HCT116 (cell line): ENCODE data around the gene NOP53. TPM values are rescaled to one million over a fixed set of nuclear protein-coding genes. Genes with fewer than 3 reads are reported as not detected.

Experiments
- ATAC-seq: fragments of 200-7000 bp; cut with Tn5 transposase; 2 replicates; pipeline ENCODE4 v1.9.1; 2020; ENCODE audit warnings: mild to moderate bottlenecking, moderate library complexity
- BruUV-seq: library from RNA; stranded (reverse); fragments of 400-500 nt; replicated peaks from 2 replicates; lab custom pipeline; 2021; lab: Mats Ljungman, UMichigan
- CTCF ChIA-PET: fragments of 300-600 bp; sonication (Branson Sonifier 250); formaldehyde crosslinking; loops from one replicate; lab custom pipeline; 2021; ENCODE audit warnings: antibody characterized with exemption; lab: Charles Lee
- POLR2A ChIA-PET: fragments of 300-600, 350-600 bp; sonication (Branson Sonifier 250); formaldehyde crosslinking; loops from one replicate; lab custom pipeline; 2021; ENCODE audit warnings: antibody characterized with exemption; lab: Charles Lee
- RAD21 ChIA-PET, 2 experiments: fragments of 300-600 bp; sonication (Branson Sonifier 250); formaldehyde crosslinking; loops; one replicate each; lab custom pipeline; 2023; ENCODE audit warnings: low total read pairs in 2 of 2; ENCODE audit not compliant: uncharacterized antibody in 2 of 2, unreplicated experiment in 2 of 2, low non-redundant PET in 1 of 2; lab: Charles Lee
- DNase-seq: peaks from one replicate; pipeline ENCODE4 v3.0.0-alpha.2; 2010; ENCODE audit warnings: low read depth, low spot score
- H2AFZ ChIP-seq: fragments of 200-600 bp; shearing (Covaris generic), sonication (generic); 2 replicates; pipeline ENCODE4 v1.6.1; 2017; ENCODE audit warnings: low read depth, mixed run types, mixed read lengths, antibody characterized with exemption, low read length; ENCODE audit not compliant: poor library complexity, severe bottlenecking
- H3K27ac ChIP-seq: 2 replicates; pipeline ENCODE4 v1.5.1; 2012; ENCODE audit warnings: low read depth, low read length
- H3K27me3 ChIP-seq: fragments of 200-600 bp; sonication (generic); 2 replicates; pipeline ENCODE4 v1.6.1; 2016; ENCODE audit warnings: mixed run types, low read length, mixed read lengths; ENCODE audit not compliant: insufficient read depth
- H3K36me3 ChIP-seq, 2 experiments: fragments of 200-500 bp in 1 of 2; fragments of 200-600 bp in 1 of 2; sonication (Bioruptor generic) in 1 of 2; sonication (generic) in 1 of 2; 2 replicates each; pipeline versions ENCODE4 v1.5.1 to v1.6.1; 2014 to 2016; ENCODE audit warnings: low read length in 2 of 2, inconsistent platforms in 1 of 2, mixed read lengths in 1 of 2, mixed run types in 1 of 2; ENCODE audit not compliant: insufficient read depth in 2 of 2, control insufficient read depth in 1 of 2
- H3K4me1 ChIP-seq, 2 experiments: fragments of 200-600 bp in 1 of 2; sonication (generic) in 1 of 2; 2 replicates each; pipeline versions ENCODE4 v1.5.1 to v1.6.1; 2012 to 2017; ENCODE audit warnings: low read length in 2 of 2, inconsistent platforms in 1 of 2, mild to moderate bottlenecking in 1 of 2, mixed read lengths in 1 of 2, mixed run types in 1 of 2, moderate library complexity in 1 of 2; ENCODE audit not compliant: insufficient read depth in 2 of 2, control insufficient read depth in 1 of 2
- H3K4me2 ChIP-seq: fragments of 200-600 bp; sonication (generic); 2 replicates; pipeline ENCODE4 v1.6.1; 2017; ENCODE audit warnings: mixed run types, low read length, mixed read lengths
- H3K4me3 ChIP-seq, 2 experiments: fragments of 200-600 bp in 1 of 2; sonication (generic) in 1 of 2; replicated peaks in 1 of 2; 2 replicates each; pipeline ENCODE4 v1.5.1; 2011 to 2016; ENCODE audit warnings: low read length in 2 of 2, control low read depth in 1 of 2, low read depth in 1 of 2, mild to moderate bottlenecking in 1 of 2, mixed read lengths in 1 of 2, mixed run types in 1 of 2
- H3K79me2 ChIP-seq: fragments of 200-600 bp; sonication (generic); 2 replicates; pipeline ENCODE4 v1.6.1; 2017; ENCODE audit warnings: mild to moderate bottlenecking, mixed run types, low read length, moderate library complexity, mixed read lengths; ENCODE audit not compliant: insufficient read depth
- H3K9ac ChIP-seq: fragments of 200-600 bp; sonication (generic); 2 replicates; pipeline ENCODE4 v1.6.1; 2016; ENCODE audit warnings: low read length, mixed read lengths
- H3K9me2 ChIP-seq: fragments of 200-600 bp; sonication (generic), shearing (Covaris generic); 2 replicates; pipeline ENCODE4 v1.6.1; 2017; ENCODE audit warnings: mixed run types, mild to moderate bottlenecking, moderate library complexity; ENCODE audit not compliant: insufficient read depth
- H3K9me3 ChIP-seq, 2 experiments: fragments of 200-500 bp in 1 of 2; fragments of 200-600 bp in 1 of 2; sonication (Bioruptor generic) in 1 of 2; sonication (generic) in 1 of 2; 2 replicates each; pipeline ENCODE4 v1.6.1; 2014 to 2017; ENCODE audit warnings: low read length in 2 of 2, mixed read lengths in 2 of 2, inconsistent platforms in 1 of 2, low read depth in 1 of 2, mild to moderate bottlenecking in 1 of 2, mixed run types in 1 of 2, moderate library complexity in 1 of 2; ENCODE audit not compliant: control insufficient read depth in 1 of 2, insufficient read depth in 1 of 2
- H4K20me1 ChIP-seq: fragments of 200-600 bp; sonication (generic), shearing (Covaris generic); 2 replicates; pipeline ENCODE4 v1.6.1; 2017; ENCODE audit warnings: mixed run types, mild to moderate bottlenecking, moderate library complexity; ENCODE audit not compliant: insufficient read depth
- ATF3 ChIP-seq: IDR thresholded peaks from 2 replicates; pipeline ENCODE4 v1.6.1; 2012
- ELF1 ChIP-seq: IDR thresholded peaks from 2 replicates; pipeline ENCODE4 v1.6.1; 2012; ENCODE audit warnings: low read depth, borderline replicate concordance
- EZH2 ChIP-seq: fragments of 200-600 bp; sonication (generic); IDR thresholded peaks from 2 replicates; pipeline ENCODE4 v1.6.1; 2017; ENCODE audit warnings: antibody characterized with exemption, mixed run types
- EZH2phosphoT487 ChIP-seq: fragments of 200-600 bp; IDR thresholded peaks from 2 replicates; pipeline ENCODE4 v1.6.1; 2018; ENCODE audit warnings: antibody characterized with exemption, borderline replicate concordance
- POLR2A ChIP-seq: IDR thresholded peaks from 2 replicates; pipeline ENCODE4 v1.7.0; 2011; ENCODE audit warnings: borderline replicate concordance; ENCODE audit not compliant: insufficient read depth, insufficient read length; ENCODE audit errors: extremely low read depth
- POLR2AphosphoS5 ChIP-seq: IDR thresholded peaks from 2 replicates; pipeline ENCODE4 v1.6.1; 2011; ENCODE audit warnings: mild to moderate bottlenecking, low read depth, low read length, moderate library complexity
- RAD21 ChIP-seq: IDR thresholded peaks from 2 replicates; pipeline ENCODE4 v1.6.1; 2012; ENCODE audit warnings: low read depth, mild to moderate bottlenecking
- intact Hi-C: fragments of 100-400 bp; cut with micrococcal nuclease; formaldehyde crosslinking; loops from 2 replicates; pipeline ENCODE4 v1.10.0; 2022
- total RNA-seq: library from RNA; stranded (reverse); gene quantifications from one replicate; pipeline ENCODE4 v1.2.1, GENCODE V29; 2021; ENCODE audit not compliant: unreplicated experiment

Gene NOP53
- total RNA-seq, 1 experiment from 2014 or later = 322 TPM

GRCh38 chr19:47796785-47797184 lies 51.4 kb downstream of the NOP53 start:
- intact Hi-C loops = no loop called here
- no peaks in the 10 kb centered on the region for H3K9me3 ChIP-seq
- H3K27me3 ChIP-seq = no peaks in the 10 kb centered on the region
- no peaks in the 10 kb centered on the region for H3K36me3 ChIP-seq
- H3K4me3 ChIP-seq = no peak overlapping the region
- ChIA-PET RAD21 (no interaction called here), POLR2A (no interaction called here), CTCF (no interaction called here)
- H4K20me1 ChIP-seq = no peaks in the 10 kb centered on the region
- H3K79me2 ChIP-seq = no peaks in the 10 kb centered on the region
- TF ChIP-seq POLR2AphosphoS5 (no peak), EZH2 (no peak), EZH2phosphoT487 (no peak), ATF3 (no peak), POLR2A (no peak), RAD21 (no peak), ELF1 (no peak)
- H3K9me2 ChIP-seq = no peaks in the 10 kb centered on the region
- no peak for ATAC-seq
- peak overlapping the region; percentile 13; the same call in 1 of the 2 replicates for H3K4me2 ChIP-seq
- H3K9ac ChIP-seq = no peak overlapping the region
- no peak for DNase-seq
- no peak overlapping the region for H2AFZ ChIP-seq
- BruUV-seq = no TSS peak
- H3K27ac ChIP-seq = no peak overlapping the region
- H3K4me1 ChIP-seq = no peaks in the 10 kb centered on the region; a peak in 3 of 4 replicates

- no TSS peak for BruUV-seq
- Histone ChIP-seq H3K27ac (no peak overlapping the region), H2AFZ (no peak overlapping the region), H3K4me2 (no peak overlapping the region), H3K4me3 (no peak overlapping the region), H3K9me3 (no peaks in the 10 kb centered on the region), H3K4me1 (no peaks in the 10 kb centered on the region; a peak in 3 of 4 replicates), H3K79me2 (no peaks in the 10 kb centered on the region), H3K9ac (no peak overlapping the region), H3K36me3 (no peaks in the 10 kb centered on the region), H3K27me3 (no peaks in the 10 kb centered on the region)
- POLR2A ChIA-PET = interaction anchor here (0.6 kb wide), 1 partner anchor 200 kb away, joined by 4 read pairs; no protein-coding TSS in a partner anchor
- intact Hi-C loops = no loop called here
- RAD21 ChIA-PET = interaction anchor here in 1 of 2 experiments (0.6 kb wide), 1 partner anchor 31 kb away, joined by 4 read pairs; no protein-coding TSS in a partner anchor
- DNase-seq = no peak
- CTCF ChIA-PET = no interaction called here
- peak; percentile 22; the same call in 1 of the 2 replicates for ATAC-seq
- TF ChIP-seq POLR2AphosphoS5 (no peak), ATF3 (no peak)
- TF ChIP-seq, all 23 proteins: peak for 0
- Histone ChIP-seq H4K20me1 (no peaks in the 10 kb centered on the region), H3K9me2 (no peaks in the 10 kb centered on the region)
Measured at GRCh38 chr19:47797996-47798903, 52.9 kb downstream of the NOP53 start.
